CD8-positive, alpha-beta memory T cell (primary cell): ENCODE results near the gene NUP214. TPM values are rescaled to one million over a fixed set of nuclear protein-coding genes. Genes with fewer than 3 reads are reported as not detected.

ENCODE experiments used
- CTCF ChIA-PET: fragments of 350-600 bp; sonication (Branson Sonifier 250); formaldehyde crosslinking; loops from one replicate; lab custom pipeline; 2021; ENCODE audit warnings: antibody characterized with exemption; lab: Charles Lee
- POLR2A ChIA-PET: fragments of 350-600 bp; sonication (Branson Sonifier 250); formaldehyde crosslinking; loops from one replicate; lab custom pipeline; 2021; ENCODE audit warnings: antibody characterized with exemption; lab: Charles Lee
- DNase-seq, 5 donors: peaks; one replicate each; pipeline versions ENCODE4 v3.0.0 to v3.0.0-alpha.2; 2020 to 2022; ENCODE audit warnings: mixed read lengths in 1 of 5
- H3K27ac ChIP-seq: one replicate; pipeline ENCODE4 v1.7.0; 2013; ENCODE audit warnings: low read depth, mild to moderate bottlenecking, low read length, moderate library complexity
- H3K27me3 ChIP-seq: 2 replicates; pipeline ENCODE4 v1.7.0; 2013; ENCODE audit warnings: low read length, mild to moderate bottlenecking; ENCODE audit not compliant: insufficient read depth, poor library complexity, severe bottlenecking
- H3K36me3 ChIP-seq: 2 replicates; pipeline ENCODE4 v1.7.0; 2013; ENCODE audit warnings: mild to moderate bottlenecking, low read length, moderate library complexity; ENCODE audit not compliant: insufficient read depth
- H3K4me1 ChIP-seq: 2 replicates; pipeline ENCODE4 v1.7.0; 2013; ENCODE audit warnings: mild to moderate bottlenecking, low read length, moderate library complexity; ENCODE audit not compliant: insufficient read depth
- H3K4me3 ChIP-seq: 2 replicates; pipeline ENCODE4 v1.7.0; 2013; ENCODE audit warnings: mild to moderate bottlenecking, low read length
- H3K9me3 ChIP-seq: 2 replicates; pipeline ENCODE4 v1.7.0; 2013; ENCODE audit warnings: mild to moderate bottlenecking, low read length
- H3K27ac Mint-ChIP-seq, 8 donors: one replicate each; pipeline ENCODE4 v1.8.0; 2020 to 2021; ENCODE audit warnings: mixed read lengths in 8 of 8, mild to moderate bottlenecking in 6 of 8, inconsistent platforms in 3 of 8, moderate library complexity in 3 of 8
- H3K27me3 Mint-ChIP-seq, 2 donors: one replicate each; pipeline ENCODE4 v1.8.0; 2020 to 2021; ENCODE audit warnings: mixed read lengths in 2 of 2, mild to moderate bottlenecking in 1 of 2, moderate library complexity in 1 of 2
- H3K36me3 Mint-ChIP-seq, 3 donors: one replicate each; pipeline ENCODE4 v1.8.0; 2020 to 2021; ENCODE audit warnings: mixed read lengths in 3 of 3, inconsistent platforms in 1 of 3, mild to moderate bottlenecking in 1 of 3
- H3K4me1 Mint-ChIP-seq, 3 donors: one replicate each; pipeline ENCODE4 v1.8.0; 2020 to 2021; ENCODE audit warnings: mixed read lengths in 3 of 3, inconsistent platforms in 1 of 3, mild to moderate bottlenecking in 1 of 3
- H3K4me3 Mint-ChIP-seq, 7 donors: one replicate each; pipeline ENCODE4 v1.8.0; 2020 to 2021; ENCODE audit warnings: mixed read lengths in 7 of 7, mild to moderate bottlenecking in 6 of 7, moderate library complexity in 4 of 7, inconsistent platforms in 2 of 7
- H3K9me3 Mint-ChIP-seq, 5 donors: one replicate each; pipeline ENCODE4 v1.8.0; 2020 to 2022; ENCODE audit warnings: mixed read lengths in 5 of 5, mild to moderate bottlenecking in 3 of 5, moderate library complexity in 2 of 5, inconsistent platforms in 1 of 5
- polyA plus RNA-seq: library from polyadenylated mRNA; unstranded; fragments of 300-500 nt; fragmentation: Illumina TruSeq; gene quantifications from one replicate; pipeline ENCODE4 v1.2.3, GENCODE V29; 2021
- total RNA-seq, 2 experiments: library from RNA; stranded (reverse); gene quantifications; one replicate each; pipeline ENCODE4 v1.2.3, GENCODE V29; 2021

Gene NUP214
- total and polyA plus RNA-seq, 3 experiments from 2014 or later: 21.3 to 69.5 (median 69.2) TPM

DNA sequence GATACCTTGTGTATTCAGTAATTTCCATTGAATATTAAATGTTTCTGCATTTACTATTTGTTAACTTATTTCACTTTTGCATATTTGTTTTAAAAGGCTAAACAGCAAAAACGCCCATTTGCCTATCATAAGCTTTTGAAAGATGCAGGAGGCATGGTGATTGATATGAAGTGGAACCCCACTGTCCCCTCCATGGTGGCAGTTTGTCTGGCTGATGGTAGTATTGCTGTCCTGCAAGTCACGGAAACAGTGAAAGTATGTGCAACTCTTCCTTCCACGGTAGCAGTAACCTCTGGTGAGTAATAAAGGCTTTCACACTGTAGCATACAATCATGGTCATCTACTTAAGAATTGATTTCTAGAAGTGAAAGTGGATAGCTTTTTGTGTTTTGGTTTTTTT, 3.8 kb downstream of the NUP214 start:
- peaks cover 31 to 49% (median 41%) of the 10 kb centered on the region in 3 donors for H3K4me1 Mint-ChIP-seq
- no peaks in the 10 kb centered on the region for H3K9me3 ChIP-seq

GRCh38 chr9:131138676-131139075, 13.3 kb downstream of the NUP214 start:
- Mint-ChIP-seq H3K36me3 (peaks cover 21 to 93% (median 38%) of the 10 kb centered on the region in 3 donors), H3K27ac (peak overlapping the region in 1 of 8 donors; percentile 57), H3K27me3 (no peaks in the 10 kb centered on the region), H3K9me3 (no peaks in the 10 kb centered on the region), H3K4me1 (peaks cover 0 to 6% (median under 1%) of the 10 kb centered on the region in 3 donors), H3K4me3 (no peak overlapping the region)
- Histone ChIP-seq H3K27ac (no peak overlapping the region), H3K9me3 (no peaks in the 10 kb centered on the region), H3K4me1 (no peaks in the 10 kb centered on the region), H3K27me3 (no peaks in the 10 kb centered on the region), H3K36me3 (peaks cover 72% of the 10 kb centered on the region), H3K4me3 (no peak overlapping the region)
- DNase-seq: no peak
- ChIA-PET CTCF (no interaction called here), POLR2A (no interaction called here)

More for the DNA sequence above, 3.8 kb downstream of the NUP214 start:
- POLR2A ChIA-PET: interaction anchor here (0.7 kb wide), 1 partner anchor 276 kb away, joined by 11 read pairs; no protein-coding TSS in a partner anchor
- CTCF ChIA-PET: no interaction called here
- Histone ChIP-seq H3K27ac (no peak overlapping the region), H3K27me3 (no peaks in the 10 kb centered on the region), H3K36me3 (peaks cover 56% of the 10 kb centered on the region), H3K4me3 (no peak overlapping the region), H3K4me1 (peaks cover 12% of the 10 kb centered on the region)
- Mint-ChIP-seq H3K27ac (peak overlapping the region in 2 of 8 donors; percentile 59 to 66), H3K9me3 (no peaks in the 10 kb centered on the region), H3K4me3 (no peak overlapping the region), H3K36me3 (peaks cover 10 to 77% (median 26%) of the 10 kb centered on the region in 3 donors), H3K27me3 (no peaks in the 10 kb centered on the region)
- DNase-seq: no peak

GRCh38 chr9:131140112-131140511, 14.7 kb downstream of the NUP214 start:
- H3K27me3 Mint-ChIP-seq: no peaks in the 10 kb centered on the region
- no peak overlapping the region for H3K4me3 ChIP-seq
- no peak for DNase-seq

GRCh38 chr9:131140550-131140949, 15.2 kb downstream of the NUP214 start:
- Histone ChIP-seq H3K9me3 (no peaks in the 10 kb centered on the region), H3K36me3 (peaks cover 74% of the 10 kb centered on the region), H3K4me3 (no peak overlapping the region), H3K27ac (no peak overlapping the region), H3K4me1 (no peaks in the 10 kb centered on the region), H3K27me3 (no peaks in the 10 kb centered on the region)
- H3K4me3 Mint-ChIP-seq: no peak overlapping the region
- H3K36me3 Mint-ChIP-seq: peaks cover 25 to 92% (median 39%) of the 10 kb centered on the region in 3 donors
- no peaks in the 10 kb centered on the region for H3K9me3 Mint-ChIP-seq
- ChIA-PET POLR2A (no interaction called here), CTCF (interaction anchor here (1.0 kb wide), 1 partner anchor 15 kb away, joined by 4 read pairs; the partner anchor contains the start of gene NUP214)
- peaks cover 1 to 13% (median 2%) of the 10 kb centered on the region in 3 donors for H3K4me1 Mint-ChIP-seq
- H3K27me3 Mint-ChIP-seq: no peaks in the 10 kb centered on the region
- no peak overlapping the region for H3K27ac Mint-ChIP-seq
- DNase-seq: no peak

More at GRCh38 chr9:131140112-131140511, 14.7 kb downstream of the NUP214 start:
- Mint-ChIP-seq H3K4me1 (peaks cover 1 to 9% (median 2%) of the 10 kb centered on the region in 3 donors), H3K9me3 (no peaks in the 10 kb centered on the region), H3K36me3 (peaks cover 21 to 92% (median 36%) of the 10 kb centered on the region in 3 donors), H3K4me3 (no peak overlapping the region), H3K27ac (no peak overlapping the region)
- H3K27ac ChIP-seq: no peak overlapping the region
- no peaks in the 10 kb centered on the region for H3K27me3 ChIP-seq
- POLR2A ChIA-PET: interaction anchor here (0.5 kb wide), 1 partner anchor 46 kb away, joined by 3 read pairs; no protein-coding TSS in a partner anchor
- no peaks in the 10 kb centered on the region for H3K4me1 ChIP-seq
- CTCF ChIA-PET: interaction anchor here (1.0 to 1.2 kb wide), 2 partner anchors 15 to 39 kb away, joined by 4 read pairs; partner anchors contain the start of gene NUP214
- H3K9me3 ChIP-seq: no peaks in the 10 kb centered on the region
- peaks cover 72% of the 10 kb centered on the region for H3K36me3 ChIP-seq

GRCh38 chr9:131142160-131142559, 16.8 kb downstream of the NUP214 start:
- CTCF ChIA-PET: no interaction called here
- POLR2A ChIA-PET: no interaction called here
- DNase-seq: no peak
- Mint-ChIP-seq H3K9me3 (no peaks in the 10 kb centered on the region), H3K4me1 (peaks cover 1 to 15% (median 2%) of the 10 kb centered on the region in 3 donors), H3K36me3 (peaks cover 25 to 90% (median 41%) of the 10 kb centered on the region in 3 donors), H3K4me3 (no peak overlapping the region), H3K27me3 (no peaks in the 10 kb centered on the region), H3K27ac (peak overlapping the region in 2 of 8 donors; percentile 17 to 40)
- no peak overlapping the region for H3K27ac ChIP-seq
- H3K27me3 ChIP-seq: no peaks in the 10 kb centered on the region
- no peaks in the 10 kb centered on the region for H3K9me3 ChIP-seq
- H3K4me3 ChIP-seq: no peak overlapping the region
- peaks cover 69% of the 10 kb centered on the region for H3K36me3 ChIP-seq
- no peaks in the 10 kb centered on the region for H3K4me1 ChIP-seq

DNA sequence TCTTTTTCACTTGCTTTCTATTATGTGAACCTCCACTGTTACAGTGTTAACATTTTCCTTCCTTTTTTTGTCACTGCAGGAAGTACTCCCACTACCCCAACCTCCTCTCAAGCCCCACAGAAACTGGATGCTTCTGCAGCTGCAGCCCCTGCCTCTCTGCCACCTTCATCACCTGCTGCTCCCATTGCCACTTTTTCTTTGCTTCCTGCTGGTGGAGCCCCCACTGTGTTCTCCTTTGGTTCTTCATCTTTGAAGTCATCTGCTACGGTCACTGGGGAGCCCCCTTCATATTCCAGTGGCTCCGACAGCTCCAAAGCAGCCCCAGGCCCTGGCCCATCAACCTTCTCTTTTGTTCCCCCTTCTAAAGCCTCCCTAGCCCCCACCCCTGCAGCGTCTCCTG, 18.8 kb downstream of the NUP214 start:
- POLR2A ChIA-PET: no interaction called here
- Histone ChIP-seq H3K36me3 (peaks cover 81% of the 10 kb centered on the region), H3K4me3 (no peak overlapping the region), H3K4me1 (no peaks in the 10 kb centered on the region), H3K9me3 (no peaks in the 10 kb centered on the region), H3K27me3 (no peaks in the 10 kb centered on the region), H3K27ac (no peak overlapping the region)
- Mint-ChIP-seq H3K27ac (peak overlapping the region in 4 of 8 donors; percentile 32 to 77 (median 38)), H3K9me3 (no peaks in the 10 kb centered on the region), H3K4me1 (peaks cover 6 to 24% (median 6%) of the 10 kb centered on the region in 3 donors), H3K4me3 (no peak overlapping the region), H3K27me3 (no peaks in the 10 kb centered on the region), H3K36me3 (peaks cover 25 to 93% (median 46%) of the 10 kb centered on the region in 3 donors)
- DNase-seq: no peak
- CTCF ChIA-PET: no interaction called here

GRCh38 chr9:131145245-131145644, 19.9 kb downstream of the NUP214 start:
- Mint-ChIP-seq H3K4me3 (no peak overlapping the region), H3K36me3 (peaks cover 21 to 93% (median 46%) of the 10 kb centered on the region in 3 donors), H3K27ac (peak overlapping the region in 1 of 8 donors; percentile 78), H3K27me3 (no peaks in the 10 kb centered on the region), H3K9me3 (no peaks in the 10 kb centered on the region), H3K4me1 (peaks cover 14 to 31% (median 15%) of the 10 kb centered on the region in 3 donors)
- POLR2A ChIA-PET: no interaction called here
- CTCF ChIA-PET: no interaction called here
- DNase-seq: no peak
- H3K4me1 ChIP-seq: no peaks in the 10 kb centered on the region
- no peaks in the 10 kb centered on the region for H3K9me3 ChIP-seq
- H3K4me3 ChIP-seq: no peak overlapping the region
- H3K27me3 ChIP-seq: no peaks in the 10 kb centered on the region
- no peak overlapping the region for H3K27ac ChIP-seq
- peaks cover 80% of the 10 kb centered on the region for H3K36me3 ChIP-seq

DNA sequence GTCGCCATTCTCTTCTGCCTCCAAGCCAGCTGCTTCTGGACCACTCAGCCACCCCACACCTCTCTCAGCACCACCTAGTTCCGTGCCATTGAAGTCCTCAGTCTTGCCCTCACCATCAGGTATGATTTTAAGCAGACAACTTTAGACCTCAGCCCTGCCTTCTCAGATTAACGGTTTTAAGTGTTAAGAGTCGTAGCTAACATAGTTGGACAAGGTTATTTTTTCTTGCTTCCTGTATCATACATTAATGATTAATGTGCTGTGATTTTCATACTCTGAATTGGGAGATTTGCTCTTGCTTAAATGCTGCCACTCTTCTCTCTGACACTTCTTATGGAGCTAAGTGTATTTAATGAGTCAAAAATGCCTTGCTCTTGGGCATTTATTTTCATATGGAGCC, 20.8 kb downstream of the NUP214 start:
- H3K9me3 Mint-ChIP-seq: no peaks in the 10 kb centered on the region
- H3K4me3 Mint-ChIP-seq: no peak overlapping the region
- H3K4me1 Mint-ChIP-seq: peaks cover 14 to 31% (median 15%) of the 10 kb centered on the region in 3 donors
- Histone ChIP-seq H3K4me3 (no peak overlapping the region), H3K9me3 (no peaks in the 10 kb centered on the region), H3K4me1 (no peaks in the 10 kb centered on the region), H3K27ac (no peak overlapping the region), H3K27me3 (no peaks in the 10 kb centered on the region), H3K36me3 (peaks cover 79% of the 10 kb centered on the region)
- peak overlapping the region in 1 of 8 donors; percentile 50 for H3K27ac Mint-ChIP-seq
- peaks cover 14 to 92% (median 41%) of the 10 kb centered on the region in 3 donors for H3K36me3 Mint-ChIP-seq
- H3K27me3 Mint-ChIP-seq: no peaks in the 10 kb centered on the region
- DNase-seq: no peak
- ChIA-PET POLR2A (no interaction called here), CTCF (no interaction called here)
